NOMO-1 treated with dmso at 0.1 percent for 144 hours (cell line): ENCODE data around the gene P2RX5.

Experiments
- DNase-seq: peaks from one replicate; lab custom pipeline; 2025; ENCODE audit not compliant: unreplicated experiment; lab: John Stamatoyannopoulos, UW

P2RX5 gene

GRCh38 chr17:3627769-3628167 is 68.2 kb downstream of the P2RX5 start:
- no peak for DNase-seq

- DNase-seq = no peak
These were observed 68.9 kb downstream of the P2RX5 start for GRCh38 chr17:3626831-3627768.
